ENCODE results near the gene DCHS2. TPM values are rescaled to one million over a fixed set of nuclear protein-coding genes. Genes with fewer than 3 reads are reported as not detected.

DCHS2 gene
- total RNA-seq, 8 experiments from 2014 or later, result 0.31 to 43.4 (median 12.9) TPM

- H3K4me3 ChIP-seq, result no peak overlapping the region
- H3K4me1 ChIP-seq (replicated peaks in 1 of 2), result peaks cover 2 to 10% of the 10 kb centered on the region in 2 donors
- whole genome bisulfite sequencing, 10 experiments, result 20 to 100% (median 96%) methylated on average over 1 to 4 of the region's 5 CpGs; no CpG with 5 or more reads in 1 of the 10 experiments
- in situ Hi-C loops (cut with MboI; ENCODE audit: low pct_unique_long_range_greater_than_20kb in 2 of 9, low sequenced_read_pairs in 9 of 9, unreplicated experiment in 9 of 9), result no loop called here
- ATAC-seq (replicated peaks in 6 of 8), result no peak
- no peak overlapping the region for H3K27ac ChIP-seq
Observed at GRCh38 chr4:154429176-154429575, 62.4 kb downstream of the DCHS2 start.

- in situ Hi-C loops (cut with MboI; ENCODE audit: low pct_unique_long_range_greater_than_20kb in 2 of 9, low sequenced_read_pairs in 9 of 9, unreplicated experiment in 9 of 9), result no loop called here
- Histone ChIP-seq H3K27ac (no peak overlapping the region), H3K4me3 (no peak overlapping the region), H3K4me1 (replicated peaks in 1 of 2) (peaks cover 2 to 10% of the 10 kb centered on the region in 2 donors)
- ATAC-seq (replicated peaks in 6 of 8), result no peak
- WGBS, 10 experiments, result 21 to 97% (median 68%) methylated on average over 1 to 6 of the region's 6 CpGs
Observed at GRCh38 chr4:154427149-154427548, 64.5 kb downstream of the DCHS2 start.

GRCh38 chr4:154425514-154425913, 66.1 kb downstream of the DCHS2 start:
- Histone ChIP-seq H3K4me3 (no peak overlapping the region), H3K27ac (no peak overlapping the region), H3K4me1 (replicated peaks in 1 of 2) (peaks cover 2 to 5% of the 10 kb centered on the region in 2 donors)
- WGBS, 10 experiments, result 0 to 72% (median 18%) methylated on average over 1 to 3 of the region's 3 CpGs; no CpG with 5 or more reads in 3 of the 10 experiments
- ATAC-seq (replicated peaks in 6 of 8), result no peak
- in situ Hi-C loops (cut with MboI; ENCODE audit: low pct_unique_long_range_greater_than_20kb in 2 of 9, low sequenced_read_pairs in 9 of 9, unreplicated experiment in 9 of 9), result no loop called here

GRCh38 chr4:154424810-154425484, 66.7 kb downstream of the DCHS2 start:
- H3K4me3 ChIP-seq, result no peak overlapping the region
- H3K27ac ChIP-seq, result no peak overlapping the region
- peaks cover 0 to 2% of the 10 kb centered on the region in 2 donors for H3K4me1 ChIP-seq (replicated peaks in 1 of 2)
- in situ Hi-C loops (cut with MboI; ENCODE audit: low pct_unique_long_range_greater_than_20kb in 2 of 9, low sequenced_read_pairs in 9 of 9, unreplicated experiment in 9 of 9), result no loop called here
- WGBS, 10 experiments, result 30 to 100% (median 89%) methylated on average over 2 to 7 of the region's 7 CpGs; no CpG with 5 or more reads in 2 of the 10 experiments
- ATAC-seq (replicated peaks in 6 of 8), result no peak

- peaks cover 2 to 4% of the 10 kb centered on the region in 2 donors for H3K4me1 ChIP-seq (replicated peaks in 1 of 2)
- in situ Hi-C loops (cut with MboI; ENCODE audit: low pct_unique_long_range_greater_than_20kb in 2 of 9, low sequenced_read_pairs in 9 of 9, unreplicated experiment in 9 of 9), result no loop called here
- WGBS, 10 experiments, result 0% methylated on average over 1 of the region's 1 CpG; no CpG with 5 or more reads in 6 of the 10 experiments
- H3K4me3 ChIP-seq, result no peak overlapping the region
- no peak overlapping the region for H3K27ac ChIP-seq
- ATAC-seq (replicated peaks in 6 of 8), result no peak
Observed at GRCh38 chr4:154422152-154422551, 69.4 kb downstream of the DCHS2 start.

- no peak overlapping the region for H3K4me3 ChIP-seq
- WGBS, 10 experiments, result 13 to 89% (median 74%) methylated on average over 1 to 6 of the region's 6 CpGs
- no peak overlapping the region for H3K27ac ChIP-seq
- H3K4me1 ChIP-seq (replicated peaks in 1 of 2), result peaks cover 2 to 5% of the 10 kb centered on the region in 2 donors
- in situ Hi-C loops (cut with MboI; ENCODE audit: low pct_unique_long_range_greater_than_20kb in 2 of 9, low sequenced_read_pairs in 9 of 9, unreplicated experiment in 9 of 9), result no loop called here
- ATAC-seq (replicated peaks in 6 of 8), result no peak
Observed at GRCh38 chr4:154421618-154422017, 70.0 kb downstream of the DCHS2 start.

- no peak for ATAC-seq (replicated peaks in 6 of 8)
- in situ Hi-C loops (cut with MboI; ENCODE audit: low pct_unique_long_range_greater_than_20kb in 2 of 9, low sequenced_read_pairs in 9 of 9, unreplicated experiment in 9 of 9), result loop anchor here in 1 of 9 experiments (10.0 kb wide), 1 partner anchor 87 kb away; no protein-coding TSS in a partner anchor
Observed at GRCh38 chr4:154417373-154417673, 74.3 kb downstream of the DCHS2 start.

GRCh38 chr4:154416190-154416547, 75.4 kb downstream of the DCHS2 start:
- peaks cover 5 to 10% of the 10 kb centered on the region in 2 donors for H3K4me1 ChIP-seq (replicated peaks in 1 of 2)
- peak; percentile 8 to 70 (median 61) for ATAC-seq (replicated peaks in 6 of 8)
- in situ Hi-C loops (cut with MboI; ENCODE audit: low pct_unique_long_range_greater_than_20kb in 2 of 9, low sequenced_read_pairs in 9 of 9, unreplicated experiment in 9 of 9), result loop anchor here in 1 of 9 experiments (10.0 kb wide), 1 partner anchor 89 kb away; no protein-coding TSS in a partner anchor
- WGBS, 10 experiments, result 0 to 40% (median 4%) methylated on average over 1 to 10 of the region's 10 CpGs; no CpG with 5 or more reads in 2 of the 10 experiments
- peak overlapping the region; percentile 10 to 76 for H3K27ac ChIP-seq
- peak overlapping the region; percentile 35 to 46 (median 39) for H3K4me3 ChIP-seq

More at GRCh38 chr4:154417373-154417673, 74.3 kb downstream of the DCHS2 start:
- Histone ChIP-seq H3K4me3 (peak overlapping the region in 4 of 5 donors; percentile 35 to 46 (median 40)), H3K4me1 (replicated peaks in 1 of 2) (peaks cover 5 to 10% of the 10 kb centered on the region in 2 donors), H3K27ac (peak overlapping the region in 1 of 2 donors; percentile 76)
- WGBS, 10 experiments, result 0 to 46% (median 17%) methylated on average over 1 to 2 of the region's 2 CpGs; no CpG with 5 or more reads in 3 of the 10 experiments

- no peak overlapping the region for H3K4me3 ChIP-seq
- in situ Hi-C loops (cut with MboI; ENCODE audit: low pct_unique_long_range_greater_than_20kb in 2 of 9, low sequenced_read_pairs in 9 of 9, unreplicated experiment in 9 of 9), result loop anchor here in 1 of 9 experiments (10.0 kb wide), 1 partner anchor 89 kb away; no protein-coding TSS in a partner anchor
- peaks cover 5 to 10% of the 10 kb centered on the region in 2 donors for H3K4me1 ChIP-seq (replicated peaks in 1 of 2)
- ATAC-seq (replicated peaks in 6 of 8), result no peak
- WGBS, 10 experiments, result 14 to 100% (median 78%) methylated on average over 1 to 4 of the region's 4 CpGs
- no peak overlapping the region for H3K27ac ChIP-seq
Observed at GRCh38 chr4:154415313-154415712, 76.3 kb downstream of the DCHS2 start.

- 29 to 100% (median 97%) methylated on average over 1 to 3 of the region's 3 CpGs; no CpG with 5 or more reads in 2 of the 10 experiments for WGBS, 10 experiments
- no peak for ATAC-seq (replicated peaks in 6 of 8)
- in situ Hi-C loops (cut with MboI; ENCODE audit: low pct_unique_long_range_greater_than_20kb in 2 of 9, low sequenced_read_pairs in 9 of 9, unreplicated experiment in 9 of 9), result loop anchor here in 1 of 9 experiments (10.0 kb wide), 1 partner anchor 90 kb away; no protein-coding TSS in a partner anchor
- Histone ChIP-seq H3K27ac (no peak overlapping the region), H3K4me1 (replicated peaks in 1 of 2) (peaks cover 5 to 10% of the 10 kb centered on the region in 2 donors), H3K4me3 (no peak overlapping the region)
Observed at GRCh38 chr4:154414796-154415195, 76.8 kb downstream of the DCHS2 start.

GRCh38 chr4:154414371-154414770, 77.2 kb downstream of the DCHS2 start:
- in situ Hi-C loops (cut with MboI; ENCODE audit: low pct_unique_long_range_greater_than_20kb in 2 of 9, low sequenced_read_pairs in 9 of 9, unreplicated experiment in 9 of 9), result loop anchor here in 1 of 9 experiments (10.0 kb wide), 1 partner anchor 90 kb away; no protein-coding TSS in a partner anchor
- peaks cover 5 to 10% of the 10 kb centered on the region in 2 donors for H3K4me1 ChIP-seq (replicated peaks in 1 of 2)
- WGBS, 10 experiments, result 14 to 100% (median 80%) methylated on average over 1 to 2 of the region's 2 CpGs; no CpG with 5 or more reads in 1 of the 10 experiments
- no peak for ATAC-seq (replicated peaks in 6 of 8)
- no peak overlapping the region for H3K27ac ChIP-seq
- H3K4me3 ChIP-seq, result no peak overlapping the region

- in situ Hi-C loops (cut with MboI; ENCODE audit: low pct_unique_long_range_greater_than_20kb in 2 of 9, low sequenced_read_pairs in 9 of 9, unreplicated experiment in 9 of 9), result no loop called here
- no peak overlapping the region for H3K27ac ChIP-seq
- ATAC-seq (replicated peaks in 6 of 8), result no peak
- H3K4me1 ChIP-seq (replicated peaks in 1 of 2), result no peaks in the 10 kb centered on the region
- H3K4me3 ChIP-seq, result no peak overlapping the region
Observed at GRCh38 chr4:154407443-154407842, 84.2 kb downstream of the DCHS2 start.

- Histone ChIP-seq H3K27ac (no peak overlapping the region), H3K4me1 (replicated peaks in 1 of 2) (no peaks in the 10 kb centered on the region), H3K4me3 (no peak overlapping the region)
- ATAC-seq (replicated peaks in 6 of 8), result peak in 3 of 8 experiments; percentile 82 to 92 (median 89)
- WGBS, 10 experiments, result 10 to 100% (median 73%) methylated on average over 1 to 4 of the region's 4 CpGs; no CpG with 5 or more reads in 2 of the 10 experiments
- in situ Hi-C loops (cut with MboI; ENCODE audit: low pct_unique_long_range_greater_than_20kb in 2 of 9, low sequenced_read_pairs in 9 of 9, unreplicated experiment in 9 of 9), result no loop called here
Observed at GRCh38 chr4:154406018-154406795, 85.4 kb downstream of the DCHS2 start.

Data from motor neuron (in vitro differentiated cells).